Endodermal cell (in vitro differentiated cells): ENCODE results near the gene INO80C. TPM values are rescaled to one million over a fixed set of nuclear protein-coding genes. Genes with fewer than 3 reads are reported as not detected.

Experiments used
- DNase-seq: peaks from one replicate; pipeline ENCODE4 v3.0.0-alpha.2; 2017
- H3K27ac ChIP-seq: 2 replicates; pipeline ENCODE4 v1.5.1; 2013; ENCODE audit warnings: mild to moderate bottlenecking, low read depth, low read length, moderate library complexity
- H3K27me3 ChIP-seq: 2 replicates; pipeline ENCODE4 v1.6.1; 2013; ENCODE audit warnings: mild to moderate bottlenecking, low read length, moderate library complexity; ENCODE audit not compliant: insufficient read depth, control insufficient read depth, poor library complexity, severe bottlenecking
- H3K36me3 ChIP-seq: 2 replicates; pipeline ENCODE4 v1.7.0; 2013; ENCODE audit warnings: mild to moderate bottlenecking, low read length, moderate library complexity; ENCODE audit not compliant: control insufficient read depth, insufficient read depth
- H3K4me1 ChIP-seq: one replicate; pipeline ENCODE4 v1.7.0; 2013; ENCODE audit warnings: low read length; ENCODE audit not compliant: control insufficient read depth, insufficient read depth
- H3K4me3 ChIP-seq: 2 replicates; pipeline ENCODE4 v1.5.1; 2013; ENCODE audit warnings: mild to moderate bottlenecking, low read length, moderate library complexity
- H3K9ac ChIP-seq: 2 replicates; pipeline ENCODE4 v1.6.1; 2013; ENCODE audit warnings: mild to moderate bottlenecking, low read length, moderate library complexity; ENCODE audit not compliant: poor library complexity, severe bottlenecking; ENCODE audit errors: extremely low read depth
- H3K9me3 ChIP-seq: 2 replicates; pipeline ENCODE4 v1.6.1; 2013; ENCODE audit warnings: mild to moderate bottlenecking, low read length, moderate library complexity; ENCODE audit not compliant: control insufficient read depth
- H3K27ac Mint-ChIP-seq: 2 replicates; pipeline ENCODE4 v1.8.0; 2020; ENCODE audit warnings: mixed read lengths
- H3K27me3 Mint-ChIP-seq: 2 replicates; pipeline ENCODE4 v1.8.0; 2021; ENCODE audit warnings: mild to moderate bottlenecking, mixed read lengths; ENCODE audit not compliant: insufficient read depth
- H3K36me3 Mint-ChIP-seq: 2 replicates; pipeline ENCODE4 v1.8.0; 2020; ENCODE audit warnings: low read depth, mixed read lengths
- H3K4me1 Mint-ChIP-seq: 2 replicates; pipeline ENCODE4 v1.8.0; 2020; ENCODE audit warnings: mixed read lengths
- H3K4me3 Mint-ChIP-seq: 2 replicates; pipeline ENCODE4 v1.8.0; 2020; ENCODE audit warnings: mild to moderate bottlenecking, moderate library complexity, mixed read lengths
- H3K9me3 Mint-ChIP-seq: 2 replicates; pipeline ENCODE4 v1.8.0; 2020; ENCODE audit warnings: mild to moderate bottlenecking, mixed read lengths
- CTCF ChIP-seq: fragments of 200-600 bp; sonication (generic); conservative IDR thresholded peaks from 2 replicates; pipeline ENCODE4 v1.5.0; 2021; ENCODE audit warnings: antibody characterized with exemption, mild to moderate bottlenecking
- WGBS, 2 experiments: methylation state at CpG; one replicate each; pipeline versions ENCODE4 v1.1.5 to v1.1.7; 2013; ENCODE audit warnings: missing lambda C conversion rate in 2 of 2, mixed read lengths in 1 of 2; ENCODE audit not compliant: insufficient coverage in 1 of 2, insufficient read length in 1 of 2; 5-methylcytosine and 5-hydroxymethylcytosine counted together
- total RNA-seq, 2 donors: library from RNA; stranded (reverse); fragmentation: NEBNext Ultra II Directional in 1 of 2; extraction: Animal tissue kit (Norgen Biotek cat#: 25700) in 1 of 2; gene quantifications; 2 replicates in 1 of 2; 3 replicates in 1 of 2; pipeline ENCODE4 v1.2.1, GENCODE V29; 2021

INO80C gene
- total RNA-seq, 2 donors from 2014 or later, result 31.1 to 31.9 TPM

GRCh38 chr18:35467624-35468016 is 30.1 kb downstream of the INO80C start:
- H3K4me3 ChIP-seq, result no peak overlapping the region
- no peaks in the 10 kb centered on the region for H3K36me3 ChIP-seq
- no peaks in the 10 kb centered on the region for H3K27me3 Mint-ChIP-seq
- no peak for DNase-seq
- 94% methylated on average over 3 to 4 of the region's 4 CpGs for WGBS, 2 experiments
- H3K4me1 ChIP-seq, result peaks cover 2% of the 10 kb centered on the region
- no peak overlapping the region for H3K9ac ChIP-seq
- H3K36me3 Mint-ChIP-seq, result peaks cover 29% of the 10 kb centered on the region
- H3K27me3 ChIP-seq, result no peaks in the 10 kb centered on the region
- peaks cover 9% of the 10 kb centered on the region for H3K4me1 Mint-ChIP-seq
- no peak overlapping the region for H3K27ac ChIP-seq
- TF ChIP-seq CTCF, result no peak
- H3K4me3 Mint-ChIP-seq, result no peak overlapping the region
- H3K27ac Mint-ChIP-seq, result no peak overlapping the region
- no peaks in the 10 kb centered on the region for H3K9me3 ChIP-seq
- no peaks in the 10 kb centered on the region for H3K9me3 Mint-ChIP-seq

GRCh38 chr18:35466815-35467623 is 30.7 kb downstream of the INO80C start:
- H3K36me3 Mint-ChIP-seq, result peaks cover 23% of the 10 kb centered on the region
- Histone ChIP-seq H3K27ac (no peak overlapping the region), H3K4me1 (peaks cover 2% of the 10 kb centered on the region), H3K27me3 (no peaks in the 10 kb centered on the region), H3K36me3 (no peaks in the 10 kb centered on the region), H3K9ac (no peak overlapping the region), H3K4me3 (no peak overlapping the region), H3K9me3 (no peaks in the 10 kb centered on the region)
- no peak for DNase-seq
- H3K4me3 Mint-ChIP-seq, result no peak overlapping the region
- H3K4me1 Mint-ChIP-seq, result peaks cover 9% of the 10 kb centered on the region
- no peaks in the 10 kb centered on the region for H3K9me3 Mint-ChIP-seq
- no peaks in the 10 kb centered on the region for H3K27me3 Mint-ChIP-seq
- H3K27ac Mint-ChIP-seq, result no peak overlapping the region
- TF ChIP-seq CTCF, result no peak
- WGBS, 2 experiments, result 91 to 97% methylated on average over 10 to 11 of the region's 11 CpGs

- Mint-ChIP-seq H3K4me1 (peaks cover 9% of the 10 kb centered on the region), H3K9me3 (no peaks in the 10 kb centered on the region), H3K27ac (no peak overlapping the region), H3K36me3 (peaks cover 21% of the 10 kb centered on the region), H3K27me3 (no peaks in the 10 kb centered on the region), H3K4me3 (no peak overlapping the region)
- 76 to 95% methylated on average over 3 to 6 of the region's 6 CpGs for WGBS, 2 experiments
- H3K4me1 ChIP-seq, result peaks cover 2% of the 10 kb centered on the region
- H3K27me3 ChIP-seq, result no peaks in the 10 kb centered on the region
- no peaks in the 10 kb centered on the region for H3K36me3 ChIP-seq
- no peak overlapping the region for H3K4me3 ChIP-seq
- DNase-seq, result no peak
- H3K27ac ChIP-seq, result no peak overlapping the region
- H3K9me3 ChIP-seq, result no peaks in the 10 kb centered on the region
- no peak for TF ChIP-seq CTCF
- no peak overlapping the region for H3K9ac ChIP-seq
Measured at GRCh38 chr18:35466334-35466733, 31.4 kb downstream of the INO80C start.
